ENCODE measurements around the gene MEGF8. TPM values are rescaled to one million over a fixed set of nuclear protein-coding genes. Genes with fewer than 3 reads are reported as not detected.

The MEGF8 gene
- total and polyA plus RNA-seq, 12 donors: 10.2 to 44.6 (median 40.2) TPM

DNA sequence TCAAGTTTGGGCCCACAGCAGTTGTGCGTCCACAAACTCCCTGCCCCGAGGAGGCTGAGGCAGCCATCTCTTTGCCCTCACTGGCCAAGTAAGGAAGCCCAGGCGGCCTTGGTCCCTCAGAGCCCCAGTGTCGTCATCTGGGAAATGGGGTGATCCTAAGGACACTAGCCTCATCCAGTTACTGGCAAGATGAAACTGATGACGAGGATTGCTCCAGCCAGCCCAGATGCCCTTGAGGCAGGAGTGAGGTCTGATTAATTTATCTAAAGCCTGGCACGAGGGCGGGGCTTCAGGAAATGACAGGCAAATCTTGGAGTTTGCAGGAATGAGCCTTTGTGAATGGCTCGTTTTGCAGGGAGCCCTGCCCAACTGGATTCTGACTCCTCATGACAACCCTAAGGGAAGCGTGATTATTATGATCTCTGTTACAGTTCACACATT, 96.2 kb downstream of the MEGF8 start:
- 36 to 45% methylated on average over 9 of the region's 9 CpGs for WGBS, 2 donors

DNA sequence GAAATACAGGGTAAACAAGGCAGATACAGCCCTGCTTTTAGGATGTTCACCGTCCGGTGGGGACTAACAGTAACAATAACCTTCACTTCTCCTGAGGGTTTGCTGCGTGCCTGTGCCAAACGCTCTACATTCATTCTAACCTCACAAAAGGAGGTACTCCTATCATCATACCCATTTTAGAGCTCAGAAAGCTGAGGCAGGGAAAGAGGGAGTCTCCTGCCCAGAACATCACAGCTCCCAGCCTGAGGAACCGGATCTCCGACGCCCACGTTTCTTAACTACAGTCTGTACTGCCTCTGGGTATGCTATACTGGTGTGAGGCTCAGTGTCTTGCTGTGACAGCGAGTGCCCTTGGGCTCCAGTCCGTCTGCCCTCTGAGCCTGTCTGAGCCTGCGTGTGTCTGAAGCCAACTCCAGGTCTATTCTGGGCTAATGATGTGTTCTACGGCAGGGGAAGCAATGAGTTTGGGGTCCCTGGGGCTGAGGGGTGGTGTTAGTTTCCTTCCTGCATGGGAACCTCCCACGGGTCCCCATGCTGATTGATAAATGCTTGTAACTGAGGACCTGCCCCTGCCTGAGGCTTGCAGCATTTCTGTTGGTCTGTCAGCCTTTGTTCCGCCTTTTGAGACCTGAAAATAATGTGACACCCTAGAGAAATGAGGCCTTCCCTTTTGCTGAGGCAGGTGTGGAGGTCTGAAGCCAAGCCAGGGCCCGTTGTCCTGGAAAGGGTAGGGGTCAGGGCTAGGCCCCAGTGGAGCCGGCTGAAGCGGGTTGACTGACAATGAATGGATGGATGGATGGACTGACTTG, 96.9 kb downstream of the MEGF8 start:
- Histone ChIP-seq H3K36me3 (peaks cover 0 to 13% (median 0%) of the 10 kb centered on the region in 9 donors), H3K27ac (peak overlapping the region; percentile 73 to 94 (median 92)), H3K9me3 (no peaks in the 10 kb centered on the region), H3K4me3 (peak overlapping the region; percentile 39 to 89 (median 75)), H3K27me3 (peaks cover 0 to 16% (median 0%) of the 10 kb centered on the region in 7 donors), H3K4me1 (peaks cover 3 to 79% (median 59%) of the 10 kb centered on the region in 9 donors)
- intact Hi-C loops (cut with DNase I): loop anchor here in 1 of 10 donors (5.0 kb wide), 1 partner anchor 140 kb away; no protein-coding TSS in a partner anchor
- DNase-seq (peak; percentile 44 to 60), ATAC-seq (peak; percentile 21 to 67 (median 52))
- WGBS, 2 donors: 30 to 34% methylated on average over 17 of the region's 17 CpGs
- TF ChIP-seq, protein P1, sequence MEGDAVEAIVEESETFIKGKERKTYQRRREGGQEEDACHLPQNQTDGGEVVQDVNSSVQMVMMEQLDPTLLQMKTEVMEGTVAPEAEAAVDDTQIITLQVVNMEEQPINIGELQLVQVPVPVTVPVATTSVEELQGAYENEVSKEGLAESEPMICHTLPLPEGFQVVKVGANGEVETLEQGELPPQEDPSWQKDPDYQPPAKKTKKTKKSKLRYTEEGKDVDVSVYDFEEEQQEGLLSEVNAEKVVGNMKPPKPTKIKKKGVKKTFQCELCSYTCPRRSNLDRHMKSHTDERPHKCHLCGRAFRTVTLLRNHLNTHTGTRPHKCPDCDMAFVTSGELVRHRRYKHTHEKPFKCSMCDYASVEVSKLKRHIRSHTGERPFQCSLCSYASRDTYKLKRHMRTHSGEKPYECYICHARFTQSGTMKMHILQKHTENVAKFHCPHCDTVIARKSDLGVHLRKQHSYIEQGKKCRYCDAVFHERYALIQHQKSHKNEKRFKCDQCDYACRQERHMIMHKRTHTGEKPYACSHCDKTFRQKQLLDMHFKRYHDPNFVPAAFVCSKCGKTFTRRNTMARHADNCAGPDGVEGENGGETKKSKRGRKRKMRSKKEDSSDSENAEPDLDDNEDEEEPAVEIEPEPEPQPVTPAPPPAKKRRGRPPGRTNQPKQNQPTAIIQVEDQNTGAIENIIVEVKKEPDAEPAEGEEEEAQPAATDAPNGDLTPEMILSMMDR (IDR thresholded peaks at IDR 0.05): no peak

More for the DNA sequence above, 96.2 kb downstream of the MEGF8 start:
- Histone ChIP-seq H3K27ac (peak overlapping the region; percentile 73 to 94 (median 92)), H3K4me3 (peak overlapping the region in 8 of 10 donors; percentile 62 to 86 (median 75)), H3K36me3 (peaks cover 0 to 16% (median 0%) of the 10 kb centered on the region in 9 donors), H3K9me3 (no peaks in the 10 kb centered on the region), H3K4me1 (peaks cover 3 to 73% (median 58%) of the 10 kb centered on the region in 9 donors), H3K27me3 (peaks cover 0 to 16% (median 0%) of the 10 kb centered on the region in 7 donors)
- TF ChIP-seq, protein P1 (IDR thresholded peaks at IDR 0.05): no peak
- intact Hi-C loops (cut with DNase I): loop anchor here in 1 of 10 donors (5.0 kb wide), 1 partner anchor 139 kb away; no protein-coding TSS in a partner anchor
- ATAC-seq (peak in 5 of 8 donors; percentile 1 to 30 (median 4)), DNase-seq (peak; percentile 47 to 51)

DNA sequence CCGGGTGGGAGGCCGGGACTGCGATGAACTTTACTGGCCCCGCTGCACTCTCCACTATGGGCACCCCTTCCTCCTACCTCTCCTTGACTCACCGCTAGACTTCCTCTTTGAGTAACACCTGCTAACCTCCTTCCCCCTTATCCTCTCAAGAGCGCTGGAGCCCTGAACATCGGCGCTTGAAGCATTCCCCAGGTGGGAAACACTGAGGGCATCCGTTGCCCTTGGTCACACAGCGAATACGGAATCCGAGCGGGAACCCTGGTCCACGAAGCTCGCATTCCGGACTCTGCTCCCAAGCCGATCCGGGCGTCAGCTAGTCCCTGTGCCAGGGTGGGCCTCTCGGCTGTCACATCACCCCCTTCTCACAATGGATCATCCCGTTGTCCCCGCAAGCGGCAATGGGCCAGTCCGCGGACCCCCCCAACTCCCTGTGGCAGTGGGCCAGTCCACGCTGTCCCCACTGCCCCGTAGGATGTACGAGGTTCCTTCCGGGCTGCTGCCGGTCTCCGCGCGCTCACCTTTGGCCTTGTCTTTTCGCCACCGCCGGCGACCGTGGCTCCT, 97.5 kb downstream of the MEGF8 start:
- Histone ChIP-seq H3K27ac (peak overlapping the region; percentile 73 to 94 (median 92)), H3K4me1 (peaks cover 3 to 84% (median 59%) of the 10 kb centered on the region in 9 donors), H3K4me3 (peak overlapping the region; percentile 39 to 89 (median 75)), H3K36me3 (peaks cover 0 to 6% (median 0%) of the 10 kb centered on the region in 9 donors), H3K9me3 (no peaks in the 10 kb centered on the region), H3K27me3 (peaks cover 0 to 16% (median 0%) of the 10 kb centered on the region in 7 donors)
- intact Hi-C loops (cut with DNase I): loop anchor here in 1 of 10 donors (5.0 kb wide), 1 partner anchor 141 kb away; no protein-coding TSS in a partner anchor
- DNase-seq: peak in 1 of 2 donors; percentile 49
- TF ChIP-seq, protein P1 (IDR thresholded peaks at IDR 0.05): no peak
- ATAC-seq: peak; percentile 19 to 57 (median 42)
- WGBS, 2 donors: 1 to 2% methylated on average over 38 of the region's 38 CpGs
